H4 (cell line): ENCODE measurements around the gene NCAN. TPM values are rescaled to one million over a fixed set of nuclear protein-coding genes. Genes with fewer than 3 reads are reported as not detected.
A peak's percentile ranks its signal among the peaks of the same experiment; 100 is the strongest.
"Not testable (repeated sequence)": the region's sequence is repeated elsewhere in the genome, so short reads cannot be mapped to it uniquely, and the experiment has no call there.

Source experiments
- DNase-seq: peaks from one replicate; pipeline ENCODE4 v3.0.0-alpha.2; 2015; ENCODE audit warnings: low spot score
- total RNA-seq: library from RNA; depleted of rRNA; stranded (reverse); fragments of >200 nt; shearing (Covaris generic); gene quantifications from 2 replicates; pipeline ENCODE4 v1.2.3, GENCODE V29; 2014

The NCAN gene
- total RNA-seq, 1 experiment from 2014 or later, result not detected

DNA sequence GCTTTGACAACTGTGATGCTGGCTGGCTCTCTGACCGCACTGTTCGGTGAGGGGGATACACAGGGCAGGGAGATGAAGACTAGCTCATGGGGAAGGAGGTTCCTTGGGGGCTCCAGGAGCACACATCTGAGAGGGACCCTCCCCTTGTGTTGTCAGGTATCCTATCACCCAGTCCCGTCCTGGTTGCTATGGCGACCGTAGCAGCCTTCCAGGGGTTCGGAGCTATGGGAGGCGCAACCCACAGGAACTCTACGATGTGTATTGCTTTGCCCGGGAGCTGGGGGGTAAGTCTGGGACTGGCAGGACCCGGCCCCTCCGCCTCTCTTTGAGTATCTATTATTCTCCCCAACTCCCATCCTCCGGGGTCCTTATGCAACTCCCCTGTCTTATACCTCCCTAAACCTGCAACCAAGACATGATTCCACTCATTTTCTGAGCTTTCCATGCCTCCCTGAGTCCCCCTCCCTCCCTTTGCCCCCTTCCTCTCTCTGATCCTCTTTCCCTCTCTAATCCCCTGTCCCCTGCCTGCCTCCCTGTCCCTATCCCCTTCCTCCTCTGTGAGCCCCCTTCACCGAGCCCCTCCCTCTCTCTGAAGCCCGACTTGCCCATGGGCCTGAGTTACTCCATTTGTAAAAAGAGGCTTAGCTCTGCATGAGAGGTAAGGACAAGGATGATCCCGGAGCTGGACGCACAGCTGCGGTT, 12.5 kb downstream of the NCAN start:
- no peak for DNase-seq

DNA sequence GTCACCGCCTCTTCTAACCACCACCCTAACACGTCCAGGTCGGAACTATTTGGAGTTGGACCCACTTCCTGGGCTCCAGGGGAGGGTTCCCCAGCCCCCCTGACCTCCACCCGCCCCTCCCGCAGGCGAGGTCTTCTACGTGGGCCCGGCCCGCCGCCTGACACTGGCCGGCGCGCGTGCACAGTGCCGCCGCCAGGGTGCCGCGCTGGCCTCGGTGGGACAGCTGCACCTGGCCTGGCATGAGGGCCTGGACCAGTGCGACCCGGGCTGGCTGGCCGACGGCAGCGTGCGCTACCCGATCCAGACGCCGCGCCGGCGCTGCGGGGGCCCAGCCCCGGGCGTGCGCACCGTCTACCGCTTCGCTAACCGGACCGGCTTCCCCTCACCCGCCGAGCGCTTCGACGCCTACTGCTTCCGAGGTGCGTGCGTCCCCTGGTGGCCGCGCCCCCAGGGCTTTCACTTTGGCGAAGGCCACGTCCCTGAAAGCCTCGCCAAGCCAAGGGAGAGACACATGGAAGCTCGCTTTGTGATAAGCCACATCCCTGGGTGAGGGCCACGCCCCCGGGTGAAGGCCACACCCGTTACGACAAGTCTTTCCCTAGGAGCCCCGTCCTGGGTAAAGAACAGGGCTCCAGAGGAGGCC, 13.2 kb downstream of the NCAN start:
- DNase-seq, result no peak

DNA sequence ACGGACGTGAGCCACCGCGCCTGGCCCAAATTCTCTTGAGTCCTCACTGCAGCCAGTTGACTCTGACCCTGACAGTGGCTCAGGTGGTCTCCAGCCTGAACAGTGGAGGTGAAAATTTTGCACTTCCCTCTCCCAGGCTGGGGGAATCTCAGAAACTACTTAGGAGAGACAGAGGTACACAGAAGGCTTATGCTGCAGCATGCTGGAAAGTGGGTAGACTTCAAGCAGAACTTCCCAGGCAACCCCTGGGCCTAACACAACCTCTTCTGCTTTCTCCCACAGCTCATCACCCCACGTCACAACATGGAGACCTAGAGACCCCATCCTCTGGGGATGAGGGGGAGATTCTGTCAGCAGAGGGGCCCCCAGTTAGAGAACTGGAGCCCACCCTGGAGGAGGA, 14.4 kb downstream of the NCAN start:
- DNase-seq, result no peak

GRCh38 chr19:19226663-19227062, 14.9 kb downstream of the NCAN start:
- no peak for DNase-seq

DNA sequence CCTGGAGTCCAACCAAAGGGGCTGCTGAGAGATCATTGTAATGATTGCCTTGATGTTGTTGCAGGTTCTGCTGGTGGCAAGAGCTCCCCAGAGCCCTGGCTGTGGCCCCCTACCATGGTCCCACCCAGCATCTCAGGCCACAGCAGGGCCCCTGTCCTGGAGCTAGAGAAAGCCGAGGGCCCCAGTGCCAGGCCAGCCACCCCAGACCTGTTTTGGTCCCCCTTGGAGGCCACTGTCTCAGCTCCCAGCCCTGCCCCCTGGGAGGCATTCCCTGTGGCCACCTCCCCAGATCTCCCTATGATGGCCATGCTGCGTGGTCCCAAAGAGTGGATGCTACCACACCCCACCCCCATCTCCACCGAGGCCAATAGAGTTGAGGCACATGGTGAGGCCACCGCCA, 15.5 kb downstream of the NCAN start:
- DNase-seq, result no peak

DNA sequence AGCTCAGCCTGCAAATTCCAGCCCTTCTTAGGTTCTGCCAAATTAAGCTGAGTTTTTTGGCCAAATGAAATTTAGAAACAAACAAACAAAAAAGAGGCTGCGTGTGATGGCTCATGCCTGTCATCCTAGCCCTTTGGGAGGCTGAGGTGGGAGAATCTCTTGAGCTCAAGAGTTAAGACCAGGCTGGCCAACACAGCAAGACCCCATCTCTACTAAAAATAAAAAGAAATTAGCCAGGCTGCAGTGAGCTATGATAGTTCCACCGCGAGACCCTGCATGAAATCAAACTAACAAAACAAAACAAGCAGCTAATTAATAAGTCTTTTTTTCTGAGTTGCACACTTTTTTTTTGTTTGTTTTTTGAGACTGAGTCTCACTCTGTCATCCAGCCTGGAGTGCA, 17.9 kb downstream of the NCAN start:
- no peak for DNase-seq

DNA sequence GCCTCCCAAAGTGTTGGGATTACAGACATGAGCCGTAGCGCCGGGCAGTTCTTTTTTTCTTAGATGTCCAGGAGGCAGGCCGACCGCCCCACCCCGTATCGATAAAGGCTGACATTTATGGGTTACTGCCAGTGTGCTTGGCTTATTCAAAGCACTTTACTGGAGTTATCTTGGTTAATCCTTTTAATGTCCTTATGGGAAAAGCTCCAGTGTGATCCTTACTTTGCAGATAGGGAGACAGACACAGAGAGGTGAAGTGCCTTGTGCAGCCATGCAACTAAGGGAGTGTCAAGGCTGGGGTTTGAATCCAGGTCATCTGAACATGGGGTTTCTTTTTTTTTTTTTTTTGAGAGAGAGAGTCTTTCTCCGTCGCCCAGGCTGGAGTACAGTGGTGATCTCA, 19.2 kb downstream of the NCAN start:
- no peak for DNase-seq

GRCh38 chr19:19232261-19232721, 20.5 kb downstream of the NCAN start:
- no peak for DNase-seq

DNA sequence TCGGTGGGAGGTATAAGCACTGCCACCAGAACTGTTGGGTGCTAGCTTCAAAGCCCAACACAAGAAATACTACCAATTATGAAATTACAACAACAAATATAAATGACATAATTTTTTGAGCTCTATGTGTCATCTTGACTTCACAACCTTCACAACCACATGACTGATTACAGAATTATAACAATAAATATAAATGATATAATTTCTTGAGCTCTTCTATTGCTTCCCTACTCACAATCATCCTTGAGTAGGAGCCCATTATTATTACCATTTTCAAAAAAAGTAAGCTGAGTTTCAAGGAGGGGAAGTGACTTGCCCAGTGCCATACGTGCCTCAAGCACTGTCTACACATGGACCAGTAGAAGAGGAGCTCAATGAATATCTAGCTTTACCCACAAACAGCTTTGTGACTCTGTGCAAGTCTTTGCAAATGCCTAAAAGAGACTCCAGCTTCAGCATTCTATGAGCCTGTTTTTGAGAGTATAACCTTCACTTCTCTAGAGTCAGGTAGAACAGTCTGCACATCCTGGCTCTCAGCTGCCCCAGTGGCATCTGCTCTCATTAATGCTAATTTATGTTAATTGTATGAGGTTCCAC, 22.6 kb downstream of the NCAN start:
- no peak for DNase-seq

DNA sequence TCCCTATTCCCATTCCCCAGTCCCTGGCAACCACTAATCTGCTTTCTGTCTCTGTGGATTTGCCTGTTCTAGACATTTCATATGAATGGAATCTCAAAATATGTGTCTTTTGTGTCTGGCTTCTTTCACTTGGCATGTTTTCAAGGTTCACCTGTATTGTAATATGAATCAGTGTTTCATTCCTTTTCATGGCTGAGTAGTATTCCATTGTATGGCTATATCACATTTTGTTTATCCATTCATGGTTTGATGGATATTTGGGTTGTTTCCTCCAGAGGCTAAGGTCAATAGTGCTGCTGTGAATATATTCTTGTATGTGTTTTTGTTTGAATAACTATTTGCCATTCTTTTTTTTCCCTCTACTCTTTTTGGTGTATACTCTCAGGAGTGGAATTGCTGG, 24.4 kb downstream of the NCAN start:
- DNase-seq, result no peak

- no peak for DNase-seq
These were observed 26.6 kb downstream of the NCAN start for GRCh38 chr19:19238126-19238894.

DNA sequence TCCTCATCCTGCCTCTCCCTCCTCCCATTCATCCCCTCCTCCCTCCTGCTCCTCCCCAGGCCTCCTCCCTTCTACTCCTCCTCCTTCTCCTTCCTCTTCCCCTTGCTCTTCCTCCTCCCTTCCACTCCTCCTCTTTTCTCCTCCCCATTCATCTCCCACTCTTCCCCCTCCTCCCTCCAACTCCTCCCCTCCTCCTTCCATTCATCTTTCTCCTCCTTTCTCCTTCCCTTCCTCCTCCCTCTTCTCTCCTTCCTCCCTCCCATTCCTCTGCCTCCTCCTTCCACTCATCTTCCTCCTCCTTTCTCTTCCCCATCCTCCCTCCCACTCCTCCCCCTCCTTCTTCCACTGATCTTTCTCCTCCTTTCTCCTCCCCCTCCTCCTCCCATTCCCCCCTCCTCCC, 27.9 kb downstream of the NCAN start:
- DNase-seq, result no peak

- DNase-seq, result no peak
These were observed 28.7 kb downstream of the NCAN start for GRCh38 chr19:19240476-19240875.

GRCh38 chr19:19250196-19250801, 38.5 kb downstream of the NCAN start:
- no peak for DNase-seq

DNA sequence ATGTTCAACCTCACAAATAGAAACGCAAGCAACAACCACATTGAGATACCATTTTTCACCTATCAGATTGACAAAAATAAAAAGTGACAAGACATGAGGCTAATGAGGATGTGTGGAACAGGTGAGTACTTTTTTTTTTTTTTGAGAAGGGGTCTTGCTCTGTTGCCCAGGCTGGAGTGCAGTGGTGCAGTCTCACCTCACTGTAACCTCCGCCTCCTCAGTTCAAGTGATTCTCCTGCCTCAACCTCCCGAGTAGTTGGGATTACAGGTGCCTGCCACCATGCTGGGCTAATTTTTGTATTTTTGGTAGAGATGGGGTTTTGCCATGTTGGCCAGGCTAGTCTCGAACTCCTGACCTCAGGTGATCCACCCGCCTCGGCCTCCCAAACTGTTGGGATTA, 41.7 kb downstream of the NCAN start:
- DNase-seq, result not testable (repeated sequence)

DNA sequence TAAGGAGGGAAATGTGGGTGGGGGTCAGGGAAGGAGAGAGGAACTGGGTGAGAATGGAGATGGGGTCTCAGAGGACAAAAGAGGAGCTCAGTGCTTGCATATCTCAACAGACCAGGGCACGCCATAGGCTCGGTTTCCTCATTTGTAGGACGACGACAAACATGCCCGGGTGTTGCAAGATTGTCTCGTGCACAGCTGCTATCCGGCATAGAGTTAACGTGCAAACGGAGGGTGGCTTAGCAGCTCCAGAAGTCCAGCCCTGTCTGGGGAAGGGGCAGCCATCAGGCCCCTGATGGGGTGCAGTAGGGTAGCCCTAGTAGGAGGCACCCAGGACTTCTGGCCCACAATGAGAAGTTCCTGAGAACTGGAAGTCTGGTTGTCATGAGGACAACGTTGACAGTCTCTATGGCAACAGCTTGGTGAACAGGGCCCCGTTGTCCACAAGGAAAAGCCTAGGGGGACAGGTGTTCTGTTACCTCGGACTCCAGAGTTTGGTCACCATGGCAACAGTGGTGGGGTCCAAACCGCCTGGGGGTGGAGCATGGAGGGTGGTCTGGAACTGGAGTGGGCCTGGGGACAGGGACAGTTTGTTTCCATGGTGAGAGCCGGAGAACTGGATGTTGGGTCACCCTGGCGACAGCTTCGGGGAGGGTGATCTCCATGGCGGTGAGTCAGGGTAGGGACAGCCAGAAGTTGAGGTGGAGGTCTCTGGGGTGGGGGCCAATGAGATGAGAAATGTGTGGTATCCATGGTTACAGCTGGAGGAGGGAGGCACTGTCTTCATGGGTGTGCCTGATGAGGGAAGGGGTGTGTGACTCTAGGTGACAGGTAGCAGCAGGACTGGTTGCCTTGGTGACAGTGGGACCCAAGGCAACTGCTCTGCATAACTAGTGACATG, 44.6 kb downstream of the NCAN start:
- no peak for DNase-seq

DNA sequence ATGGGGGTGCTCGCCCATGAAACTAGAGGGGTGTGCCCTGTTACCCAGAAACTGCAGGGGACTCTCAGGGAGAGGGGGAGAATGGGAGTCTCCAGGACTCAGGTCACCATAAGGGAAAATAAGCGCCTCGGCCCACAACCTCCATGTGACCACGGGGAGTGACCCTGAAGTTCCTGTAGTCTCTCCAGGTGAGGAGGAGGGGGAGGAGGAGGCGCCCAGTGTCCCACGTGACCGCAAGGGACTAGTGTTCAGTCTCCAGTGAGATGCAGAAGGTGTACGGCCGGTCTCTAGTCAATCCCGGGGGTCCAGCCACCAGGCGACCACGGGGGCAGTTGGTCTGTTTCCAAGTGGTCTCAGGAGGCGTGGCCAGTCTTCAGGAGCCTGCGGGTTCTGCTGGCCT, 45.4 kb downstream of the NCAN start:
- DNase-seq, result no peak

GRCh38 chr19:19257836-19258588, 46.3 kb downstream of the NCAN start:
- DNase-seq, result no peak

DNA sequence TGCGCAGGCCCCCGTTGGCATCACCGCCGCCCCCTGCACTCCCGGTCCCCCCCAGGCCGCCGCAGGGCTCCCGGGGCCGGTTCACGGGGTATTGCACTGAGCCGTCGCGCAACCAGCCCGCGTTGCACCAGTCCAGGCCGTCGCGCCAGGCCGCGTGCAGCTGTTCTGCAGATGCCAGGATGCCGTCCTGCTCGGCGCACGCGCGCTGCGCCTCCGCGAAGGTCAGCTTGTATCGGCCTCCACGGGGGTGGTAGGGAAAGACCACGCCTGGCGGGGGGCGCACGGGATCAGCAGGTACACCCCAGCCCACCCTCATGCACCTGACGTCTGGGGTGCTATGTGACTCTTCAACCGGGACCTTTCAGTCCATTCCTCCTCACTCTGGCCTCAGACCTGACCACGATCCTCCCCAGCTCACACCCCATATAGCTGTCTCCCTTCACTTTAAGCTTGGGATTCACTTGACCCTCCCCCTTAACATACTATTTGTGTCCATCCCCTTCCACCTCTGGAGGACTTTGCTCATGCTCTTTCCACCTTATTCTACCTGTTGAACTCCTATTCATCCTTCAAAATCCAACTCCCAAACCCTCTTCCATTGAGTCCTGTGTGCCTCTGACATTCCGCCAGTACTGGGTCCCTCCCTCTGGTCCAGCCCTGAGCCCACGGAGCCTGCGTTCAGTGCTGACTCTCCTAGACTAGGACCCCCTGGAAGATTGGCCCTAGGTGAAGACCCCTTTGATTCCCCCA, 47.0 kb downstream of the NCAN start:
- DNase-seq, result no peak

GRCh38 chr19:19259741-19260140, 48.0 kb downstream of the NCAN start:
- DNase-seq, result peak; percentile 56
